HEK293T (cell line): ENCODE measurements around the gene PFAS.

Experiments used
- CTBP1 ChIP-seq: fragments of 450-650 bp; IDR thresholded peaks from 2 replicates; pipeline ENCODE4 v1.6.1; 2016; ENCODE audit warnings: borderline replicate concordance
- HDGF ChIP-seq: fragments of 450-650 bp; IDR thresholded peaks from 2 replicates; pipeline ENCODE4 v1.6.1; 2017; ENCODE audit warnings: antibody characterized with exemption, borderline replicate concordance
- SP1 ChIP-seq: fragments of 450-650 bp; IDR thresholded peaks from 2 replicates; pipeline ENCODE4 v1.6.1; 2017
- SUZ12 ChIP-seq: fragments of 450-650 bp; IDR thresholded peaks from 2 replicates; pipeline ENCODE4 v1.6.1; 2016; ENCODE audit warnings: mild to moderate bottlenecking

DNA sequence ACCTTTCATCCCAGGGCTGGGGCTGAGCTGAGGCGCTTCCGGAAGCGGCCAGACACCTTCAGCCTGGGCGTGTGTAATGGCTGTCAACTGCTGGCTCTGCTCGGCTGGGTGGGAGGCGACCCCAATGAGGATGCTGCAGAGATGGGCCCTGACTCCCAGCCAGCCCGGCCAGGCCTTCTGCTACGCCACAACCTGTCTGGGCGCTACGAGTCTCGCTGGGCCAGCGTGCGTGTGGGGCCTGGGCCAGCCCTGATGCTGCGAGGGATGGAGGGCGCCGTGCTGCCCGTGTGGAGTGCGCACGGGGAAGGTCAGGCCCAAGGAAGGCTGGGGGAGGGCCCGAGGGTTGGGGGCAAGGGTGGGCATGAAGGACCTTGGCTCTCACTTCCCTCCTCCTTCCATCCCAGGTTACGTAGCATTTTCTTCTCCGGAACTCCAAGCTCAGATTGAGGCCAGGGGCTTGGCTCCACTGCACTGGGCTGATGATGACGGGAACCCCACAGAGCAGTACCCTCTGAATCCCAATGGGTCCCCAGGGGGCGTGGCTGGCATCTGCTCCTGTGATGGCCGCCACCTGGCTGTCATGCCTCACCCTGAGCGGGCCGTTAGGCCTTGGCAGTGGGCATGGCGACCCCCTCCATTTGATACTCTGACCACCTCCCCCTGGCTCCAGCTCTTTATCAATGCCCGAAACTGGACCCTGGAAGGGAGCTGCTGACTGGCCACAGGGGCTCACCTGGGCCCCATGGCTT, 19.6 kb downstream of the PFAS start:
- no peak for TF ChIP-seq CTBP1
- no peak for TF ChIP-seq SUZ12
- TF ChIP-seq SP1 = no peak
- TF ChIP-seq HDGF = no peak
